Measurements from ENCODE around the gene COL25A1.

- TF ChIP-seq EZH2phosphoT487 (IDR thresholded peaks at IDR 0.05; ENCODE audit: insufficient read depth, low read depth), result no peak
- no peak for TF ChIP-seq EZH2 (IDR thresholded peaks at IDR 0.05; ENCODE audit: insufficient read depth, poor library complexity, severe bottlenecking)
Observed at GRCh38 chr4:108804648-108805273, 497.7 kb downstream of the COL25A1 start.
